HPDE6-E6E7 (cell line): ENCODE data around the gene SLC34A1.
"Not testable (repeated sequence)": the region's sequence is repeated elsewhere in the genome, so short reads cannot be mapped to it uniquely, and the experiment has no call there.

ENCODE experiments used
- DNase-seq: peaks from one replicate; pipeline ENCODE4 v3.0.0; 2011; ENCODE audit warnings: missing footprints; ENCODE audit errors: extremely low spot score

Gene SLC34A1

GRCh38 chr5:177355162-177355867 lies 28.9 kb upstream of the SLC34A1 start:
- DNase-seq = no peak

GRCh38 chr5:177355868-177356168 lies 28.4 kb upstream of the SLC34A1 start:
- no peak for DNase-seq

DNA sequence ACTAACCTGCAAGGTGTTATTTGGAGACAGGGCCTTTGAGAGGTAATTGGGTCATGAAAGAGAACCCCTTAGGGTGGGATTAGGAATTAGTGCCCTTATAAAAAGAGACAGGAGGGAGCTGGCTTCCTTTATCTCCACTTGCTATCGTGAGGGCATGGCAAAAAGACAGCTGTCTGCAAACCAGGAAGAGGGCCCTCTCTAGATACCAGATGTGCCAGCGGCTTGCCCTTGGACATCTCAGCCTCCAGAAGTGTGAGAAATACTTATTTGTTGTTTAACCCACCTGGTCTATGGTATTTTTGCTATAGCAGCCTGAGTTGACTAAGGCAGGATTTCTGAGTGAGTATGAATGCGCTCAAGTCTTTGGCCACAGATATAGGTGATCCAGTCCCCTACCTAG lies 27.5 kb upstream of the SLC34A1 start:
- DNase-seq = no peak

DNA sequence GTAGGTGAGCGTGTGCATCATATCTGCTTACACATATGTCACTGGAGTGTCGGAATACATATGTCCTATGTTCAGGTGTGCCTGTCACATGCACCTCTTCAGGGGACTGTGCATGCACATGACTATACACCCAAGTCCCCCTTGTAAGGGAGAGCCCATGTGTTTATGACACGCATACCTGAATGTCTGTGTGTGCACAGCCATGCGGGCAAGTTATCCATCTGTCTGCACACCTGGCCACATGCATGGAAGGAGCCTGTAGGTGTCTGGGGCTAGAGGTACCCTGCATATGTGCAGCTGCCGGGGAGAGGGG lies 27.1 kb upstream of the SLC34A1 start:
- no peak for DNase-seq

- no peak for DNase-seq
Measured at GRCh38 chr5:177357459-177358351, 26.5 kb upstream of the SLC34A1 start, which contains the start of gene RGS14. RGS14 (plus strand) TSS chr5:177357924; CDS start chr5:177358025, 101 bp downstream.

- no peak for DNase-seq
Measured at GRCh38 chr5:177358370-177358819, 25.8 kb upstream of the SLC34A1 start.

DNA sequence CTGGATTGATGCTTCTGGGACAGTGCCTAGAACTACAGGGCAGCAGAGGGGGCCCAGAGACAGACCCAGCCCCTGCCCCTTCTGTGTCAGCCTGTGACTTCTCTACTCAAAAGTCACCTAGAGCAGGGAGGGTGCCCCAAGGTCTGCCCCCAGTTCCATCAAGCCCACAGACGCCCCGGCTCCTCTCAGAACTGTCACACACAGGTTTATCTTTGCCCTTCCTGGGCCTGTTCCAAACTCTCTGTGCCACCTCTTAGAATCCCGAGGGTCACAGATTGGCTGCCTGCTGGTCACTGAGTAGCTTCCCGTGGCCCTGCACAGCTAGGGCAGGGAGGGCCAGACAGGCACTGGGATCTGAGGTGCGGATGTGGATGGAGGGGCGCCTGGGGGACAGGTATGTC lies 24.8 kb upstream of the SLC34A1 start:
- no peak for DNase-seq

DNA sequence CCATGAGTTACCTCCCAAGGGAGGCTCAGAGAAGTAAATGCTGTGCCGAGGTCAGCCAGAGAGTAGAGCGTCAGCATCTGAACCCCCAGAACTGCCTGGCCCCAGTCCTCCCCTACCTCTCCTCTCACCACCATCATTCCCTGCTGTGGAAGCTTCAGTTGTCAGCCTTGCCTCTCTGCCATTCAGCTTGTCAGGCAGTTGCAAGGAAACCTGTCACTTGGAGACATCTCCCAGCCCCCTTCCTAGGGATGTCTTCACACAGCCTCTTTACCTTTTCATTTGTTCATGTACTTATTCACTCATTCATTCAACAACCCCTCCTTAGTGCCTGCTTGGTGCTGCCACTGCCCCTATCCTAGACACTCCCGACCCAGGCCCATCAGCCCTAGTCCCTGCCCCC lies 24.4 kb upstream of the SLC34A1 start:
- DNase-seq = no peak

- not testable (repeated sequence) for DNase-seq
Measured at GRCh38 chr5:177360740-177361139, 23.5 kb upstream of the SLC34A1 start.

DNA sequence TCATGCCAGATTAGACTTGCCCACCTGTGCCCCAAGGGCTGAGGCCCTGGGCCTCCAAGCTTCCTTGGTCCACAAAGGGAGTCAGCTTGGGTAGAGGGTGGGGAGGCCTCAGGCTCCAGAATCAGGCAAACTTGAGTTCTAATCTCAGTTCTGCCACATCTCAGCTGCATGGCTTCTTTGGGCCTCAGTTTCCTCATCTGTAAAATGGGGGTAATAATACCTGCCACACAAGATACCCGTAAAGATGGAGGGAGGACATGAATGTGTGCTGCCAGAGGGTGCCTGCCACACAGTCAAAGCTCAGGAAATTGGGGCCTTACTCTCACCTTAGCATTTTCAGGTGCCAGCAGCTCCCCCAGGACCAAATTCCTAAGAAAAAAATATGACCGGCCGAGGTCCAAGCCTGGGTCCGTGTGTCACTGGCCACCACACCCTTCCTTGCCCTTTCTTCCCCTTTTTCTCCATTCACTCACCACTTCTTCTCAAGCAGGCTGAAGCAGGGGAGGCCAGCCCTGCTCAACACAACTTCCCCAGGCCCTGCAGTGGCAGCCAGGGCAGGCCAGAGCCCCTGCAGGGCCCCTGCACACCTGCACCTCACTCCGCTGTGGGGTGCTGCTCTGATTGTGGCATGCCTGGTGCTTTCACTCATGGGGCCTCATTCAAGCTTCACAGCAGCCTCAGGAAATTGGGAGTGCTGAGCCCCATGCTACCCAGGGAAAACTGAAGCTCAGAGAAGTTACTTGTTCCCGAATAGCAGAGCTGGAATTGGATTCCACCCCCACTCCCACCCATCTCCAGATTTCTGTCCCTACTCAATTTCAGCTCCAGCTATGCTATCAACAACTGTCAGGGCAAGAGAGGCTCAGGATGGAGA lies 22.6 kb upstream of the SLC34A1 start:
- no peak for DNase-seq

- DNase-seq = no peak
Measured at GRCh38 chr5:177362292-177362609, 22.0 kb upstream of the SLC34A1 start.

GRCh38 chr5:177362610-177363507 lies 21.4 kb upstream of the SLC34A1 start:
- DNase-seq = peak; percentile 84

- no peak for DNase-seq
Measured at GRCh38 chr5:177363565-177363964, 20.7 kb upstream of the SLC34A1 start.

- no peak for DNase-seq
Measured at GRCh38 chr5:177364159-177364962, 19.9 kb upstream of the SLC34A1 start.

- DNase-seq = no peak
Measured at GRCh38 chr5:177365845-177366527, 18.2 kb upstream of the SLC34A1 start.

GRCh38 chr5:177366528-177367322 lies 17.5 kb upstream of the SLC34A1 start:
- DNase-seq = peak; percentile 86

DNA sequence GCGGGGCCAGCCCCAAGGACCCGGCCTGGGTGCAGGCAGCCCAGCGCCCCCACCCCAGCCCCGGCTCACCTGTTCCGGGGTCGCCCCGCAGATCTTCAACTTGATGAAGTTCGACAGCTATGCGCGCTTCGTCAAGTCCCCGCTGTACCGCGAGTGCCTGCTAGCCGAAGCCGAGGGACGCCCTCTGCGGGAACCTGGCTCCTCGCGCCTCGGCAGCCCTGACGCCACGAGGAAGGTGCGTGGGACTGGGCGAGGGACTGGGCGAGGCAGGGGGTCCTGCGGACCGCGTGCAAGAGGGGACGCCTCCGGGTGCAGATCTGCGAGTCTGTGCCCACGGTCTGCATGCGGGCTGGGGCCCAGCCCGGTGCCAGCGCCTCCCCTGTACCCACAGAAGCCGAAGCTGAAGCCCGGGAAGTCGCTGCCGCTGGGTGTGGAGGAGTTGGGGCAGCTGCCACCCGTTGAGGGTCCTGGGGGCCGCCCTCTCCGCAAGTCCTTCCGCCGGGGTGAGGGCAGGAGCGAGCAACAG lies 16.8 kb upstream of the SLC34A1 start:
- DNase-seq = no peak

- DNase-seq = peak; percentile 73
Measured at GRCh38 chr5:177367981-177368868, 16.0 kb upstream of the SLC34A1 start.
